HG02840 (cell line): ENCODE results near the gene SIX1.

ENCODE experiments used
- ATAC-seq: cut with Tn5 transposase; IDR thresholded peaks from one replicate; pipeline ENCODE4 v1.9.1; 2021; ENCODE audit warnings: mild to moderate bottlenecking, moderate library complexity, moderate number of reproducible peaks; ENCODE audit not compliant: unreplicated experiment, low FRiP score

The SIX1 gene

GRCh38 chr14:60648934-60649874 is at the start of gene SIX1:
TSS of gene SIX1 (minus strand) at chr14:60649477. CDS start at chr14:60649189, 288 bp downstream.
- no peak for ATAC-seq

GRCh38 chr14:60695327-60695726 is 46.0 kb upstream of the SIX1 start:
- no peak for ATAC-seq

GRCh38 chr14:60691383-60692113 is 42.3 kb upstream of the SIX1 start:
- ATAC-seq, result no peak

- ATAC-seq, result no peak
Observed at GRCh38 chr14:60686865-60687264, 37.6 kb upstream of the SIX1 start.

DNA sequence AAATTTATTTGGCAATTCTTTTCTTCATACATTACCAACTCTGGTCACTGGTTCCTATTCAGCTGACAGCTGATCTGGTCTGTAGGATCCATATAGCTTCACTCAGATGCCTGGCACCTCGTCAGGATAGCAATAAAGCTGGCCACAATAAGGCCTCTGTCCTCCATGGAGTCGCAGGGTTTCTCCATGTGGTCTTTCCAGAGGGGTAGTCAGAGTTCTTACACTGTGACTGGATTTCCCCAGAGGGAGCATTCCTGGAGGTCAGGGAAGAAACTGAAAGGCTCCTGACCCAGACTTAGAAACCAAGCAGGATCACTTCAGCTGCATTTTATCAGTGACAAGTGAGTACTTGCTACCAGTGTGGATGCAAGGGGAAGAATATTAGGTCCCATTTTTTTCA is 34.9 kb upstream of the SIX1 start:
- no peak for ATAC-seq

- ATAC-seq, result no peak
Observed at GRCh38 chr14:60681271-60681670, 32.0 kb upstream of the SIX1 start.

- no peak for ATAC-seq
Observed at GRCh38 chr14:60680511-60680910, 31.2 kb upstream of the SIX1 start.

- no peak for ATAC-seq
Observed at GRCh38 chr14:60679566-60680258, 30.4 kb upstream of the SIX1 start.

GRCh38 chr14:60677701-60678100 is 28.4 kb upstream of the SIX1 start:
- no peak for ATAC-seq

GRCh38 chr14:60670989-60671388 is 21.7 kb upstream of the SIX1 start:
- no peak for ATAC-seq

DNA sequence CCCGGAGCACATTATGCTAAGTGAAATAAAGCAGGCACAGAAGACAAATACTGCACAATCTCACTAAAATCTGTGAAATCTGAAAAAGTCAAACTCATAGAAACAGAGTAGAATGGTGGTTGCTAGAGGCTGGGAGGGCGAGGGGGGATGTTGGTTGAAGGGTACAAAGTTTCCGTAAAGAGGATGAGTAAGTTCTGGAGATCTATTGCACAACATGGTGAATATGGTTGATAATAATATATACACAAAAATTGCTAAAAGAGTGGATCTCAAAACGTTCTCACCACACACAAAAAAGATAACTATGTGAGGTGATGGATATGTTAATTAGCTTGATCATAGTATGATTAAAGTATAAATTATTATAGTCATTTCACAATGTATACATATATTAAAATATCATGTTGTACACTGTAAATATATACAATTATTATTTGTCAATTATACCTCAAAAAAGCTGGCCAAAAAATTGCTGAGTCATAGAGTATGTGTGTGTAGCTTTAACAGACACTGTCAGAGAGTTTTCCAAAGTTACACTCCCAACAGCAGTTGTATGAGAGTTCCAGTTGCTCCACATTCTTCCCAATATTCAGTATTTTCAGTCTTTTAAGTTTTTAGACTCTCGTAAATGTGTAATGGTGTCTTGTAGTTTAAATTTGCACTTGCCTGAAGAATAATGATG is 19.3 kb upstream of the SIX1 start:
- ATAC-seq, result no peak

DNA sequence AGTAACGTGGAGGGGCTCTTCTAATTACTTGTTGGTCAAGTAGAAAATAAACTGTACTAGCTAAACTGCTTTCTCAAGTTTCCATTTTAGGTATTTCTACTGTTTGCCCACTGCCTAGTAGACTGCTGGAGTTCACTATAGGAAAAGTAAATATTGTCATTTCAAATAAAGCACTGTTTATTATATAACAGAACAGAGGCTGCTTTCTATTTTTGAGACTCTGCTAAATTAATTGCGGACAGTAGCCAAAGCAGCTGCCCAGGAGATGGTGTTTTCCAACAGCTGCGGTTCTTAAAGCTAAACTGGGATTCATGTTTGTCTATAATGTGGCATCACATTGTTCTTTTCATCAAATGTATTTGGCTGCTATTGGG is 15.9 kb upstream of the SIX1 start:
- ATAC-seq, result no peak

DNA sequence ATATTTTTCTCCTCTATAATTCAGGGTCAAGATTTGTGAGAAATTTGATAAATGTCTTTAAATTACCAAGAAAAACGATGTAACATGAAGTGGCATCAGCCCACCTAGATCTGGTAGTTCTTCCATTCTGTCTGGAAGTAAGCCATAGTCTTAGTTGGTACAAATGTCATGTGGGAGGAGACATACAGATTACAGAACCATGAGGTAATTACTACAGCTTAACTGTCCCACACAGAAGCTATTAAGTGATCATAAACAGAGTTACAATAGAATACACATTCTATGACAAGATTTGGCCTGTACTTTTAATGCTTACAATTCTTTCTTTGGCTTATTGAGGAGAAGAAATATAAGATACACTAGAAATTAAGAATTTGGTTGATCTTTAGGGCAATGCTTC is 13.7 kb upstream of the SIX1 start:
- ATAC-seq, result no peak

- ATAC-seq, result no peak
Observed at GRCh38 chr14:60661721-60662120, 12.4 kb upstream of the SIX1 start.

DNA sequence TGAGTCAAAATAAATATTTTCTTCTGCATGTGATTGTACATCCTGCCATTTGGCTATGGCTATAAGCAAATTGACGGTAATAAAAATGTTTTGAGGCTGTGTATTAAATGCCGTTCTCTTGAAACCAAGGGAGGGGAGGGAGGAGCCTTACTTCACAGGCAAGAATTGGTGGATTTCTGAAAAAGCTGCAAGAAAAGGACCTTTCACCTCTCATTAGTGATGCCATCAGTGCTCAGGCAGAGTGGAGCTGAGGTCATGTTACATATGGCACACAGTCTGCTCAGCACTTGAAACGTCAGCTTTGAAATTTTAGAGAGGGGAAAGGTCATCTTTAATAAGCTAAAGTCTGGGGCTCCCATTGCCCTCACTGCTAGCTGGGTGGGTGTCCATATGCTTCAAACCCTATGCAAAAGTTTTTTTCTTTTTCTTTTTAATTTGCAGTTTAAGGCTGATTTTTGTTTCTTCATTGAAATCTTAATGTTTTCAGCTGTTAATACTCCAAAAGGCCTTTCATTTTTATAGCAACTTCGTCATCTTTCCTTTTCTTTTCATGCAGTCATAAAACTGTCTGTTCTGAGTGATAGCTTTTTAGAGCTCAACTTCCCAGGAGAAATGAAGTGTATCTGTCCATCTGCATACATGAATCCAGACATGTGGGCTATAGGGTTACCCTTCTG is 9.8 kb upstream of the SIX1 start:
- ATAC-seq, result no peak

DNA sequence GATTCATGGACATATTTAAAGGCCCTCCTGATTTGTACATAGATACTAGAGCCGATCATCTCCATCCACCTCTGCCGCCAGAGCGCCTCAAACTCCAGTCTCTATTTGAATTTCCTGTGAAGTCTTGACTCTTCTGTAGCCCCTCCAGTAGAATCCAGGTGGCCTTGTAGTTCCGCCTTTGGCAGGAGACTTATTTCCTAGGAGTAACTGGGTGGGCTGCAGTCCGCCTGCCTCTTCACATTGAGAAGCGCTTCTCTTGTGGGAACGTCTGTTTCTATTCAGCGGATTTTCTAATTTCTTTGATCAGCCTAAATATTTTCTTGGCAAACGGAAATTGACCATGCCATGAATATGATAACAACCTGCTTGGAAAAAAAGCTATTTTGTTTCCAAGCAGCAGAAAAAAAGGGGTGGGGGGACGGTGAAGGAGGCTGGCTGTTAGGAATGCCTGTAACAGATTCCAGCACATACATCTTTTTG is 9.0 kb upstream of the SIX1 start:
- no peak for ATAC-seq

- ATAC-seq, result no peak
Observed at GRCh38 chr14:60657456-60658210, 8.4 kb upstream of the SIX1 start.

GRCh38 chr14:60656686-60657455 is 7.6 kb upstream of the SIX1 start:
- peak; percentile 75 for ATAC-seq
